SK-N-SH (cell line): ENCODE measurements around the gene PLEKHG5. TPM values are rescaled to one million over a fixed set of nuclear protein-coding genes. Genes with fewer than 3 reads are reported as not detected.

Experiments
- CTCF ChIA-PET: fragments of 300-600, 350-600 bp; formaldehyde crosslinking; extraction: SDS; loops from one replicate; lab custom pipeline; 2021; lab: Yijun Ruan, JAX
- POLR2A ChIA-PET: fragments of 350-600 bp; sonication (Branson Sonifier 250); formaldehyde crosslinking; extraction: SDS; loops from one replicate; lab custom pipeline; 2020; ENCODE audit warnings: antibody characterized with exemption, inconsistent platforms; lab: Yijun Ruan, JAX
- DNase-seq: peaks from one replicate; pipeline ENCODE4 v3.0.0; 2012
- H2AFZ ChIP-seq: fragments of 200-600 bp; sonication (generic); 2 replicates; pipeline ENCODE4 v1.8.1; 2016; ENCODE audit warnings: antibody characterized with exemption, mild to moderate bottlenecking, low read depth
- H3F3A ChIP-seq: fragments of 200-600 bp; sonication (generic); replicated peaks from 2 replicates; pipeline ENCODE3; 2016; ENCODE audit warnings: antibody characterized with exemption, mild to moderate bottlenecking; ENCODE audit not compliant: insufficient read depth
- H3K27ac ChIP-seq, 2 experiments: fragments of 200-500 bp in 1 of 2; fragments of 200-600 bp in 1 of 2; sonication (Bioruptor generic) in 1 of 2; sonication (generic), shearing (Covaris generic) in 1 of 2; 2 replicates each; pipeline versions ENCODE4 v1.5.1 to v1.6.1; 2014 to 2016; ENCODE audit warnings: low read depth in 2 of 2, inconsistent platforms in 1 of 2, low read length in 1 of 2, mild to moderate bottlenecking in 1 of 2, mixed read lengths in 1 of 2
- H3K27me3 ChIP-seq: fragments of 200-600 bp; sonication (generic), shearing (Covaris generic); 2 replicates; pipeline ENCODE4 v1.6.1; 2016; ENCODE audit warnings: mixed run types; ENCODE audit not compliant: insufficient read depth
- H3K36me3 ChIP-seq, 2 experiments: fragments of 200-500 bp in 1 of 2; fragments of 200-600 bp in 1 of 2; sonication (Bioruptor generic) in 1 of 2; sonication (generic) in 1 of 2; replicated peaks in 1 of 2; 2 replicates each; pipeline versions ENCODE3 to v1.5.1; 2014 to 2016; ENCODE audit warnings: low read length in 1 of 2, mild to moderate bottlenecking in 1 of 2; ENCODE audit not compliant: insufficient read depth in 2 of 2, control insufficient read depth in 1 of 2
- H3K4me1 ChIP-seq, 2 experiments: fragments of 200-500 bp in 1 of 2; fragments of 200-600 bp in 1 of 2; sonication (Bioruptor generic) in 1 of 2; sonication (generic), shearing (Covaris generic) in 1 of 2; 2 replicates each; pipeline versions ENCODE4 v1.5.1 to v1.6.1; 2014 to 2016; ENCODE audit warnings: low read depth in 1 of 2, low read length in 1 of 2, mixed run types in 1 of 2; ENCODE audit not compliant: insufficient read depth in 2 of 2, control insufficient read depth in 1 of 2
- H3K4me2 ChIP-seq: fragments of 200-600 bp; sonication (generic), shearing (Covaris generic); 2 replicates; pipeline ENCODE4 v1.6.1; 2017; ENCODE audit warnings: mixed run types
- H3K4me3 ChIP-seq, 2 experiments: fragments of 200-500 bp in 1 of 2; fragments of 200-600 bp in 1 of 2; sonication (Bioruptor generic) in 1 of 2; sonication (generic), shearing (Covaris generic) in 1 of 2; 2 replicates each; pipeline versions ENCODE4 v1.5.1 to v1.8.1; 2014 to 2016; ENCODE audit warnings: low read depth in 2 of 2, inconsistent platforms in 1 of 2, low read length in 1 of 2, mild to moderate bottlenecking in 1 of 2, mixed read lengths in 1 of 2, moderate library complexity in 1 of 2
- H3K79me2 ChIP-seq: fragments of 200-600 bp; sonication (generic); 2 replicates; pipeline ENCODE4 v1.8.1; 2017; ENCODE audit warnings: mild to moderate bottlenecking; ENCODE audit not compliant: insufficient read depth
- H3K9ac ChIP-seq: fragments of 200-600 bp; sonication (generic); 2 replicates; pipeline ENCODE4 v1.6.1; 2017; ENCODE audit warnings: mixed run types
- H3K9me2 ChIP-seq: fragments of 200-600 bp; sonication (generic); 2 replicates; pipeline ENCODE4 v1.6.1; 2017; ENCODE audit warnings: mixed run types
- H3K9me3 ChIP-seq: fragments of 200-600 bp; sonication (generic); 2 replicates; pipeline ENCODE4 v1.6.1; 2017; ENCODE audit warnings: mixed run types, mild to moderate bottlenecking, moderate library complexity
- H4K20me1 ChIP-seq: fragments of 200-600 bp; sonication (generic); 2 replicates; pipeline ENCODE4 v1.6.1; 2017; ENCODE audit warnings: mild to moderate bottlenecking, mixed run types; ENCODE audit not compliant: insufficient read depth
- ELF1 ChIP-seq: IDR thresholded peaks from 2 replicates; pipeline ENCODE4 v1.4.0; 2012
- FOXM1 ChIP-seq: IDR thresholded peaks from 2 replicates; pipeline ENCODE4 v1.4.0; 2012; ENCODE audit warnings: low read depth, mild to moderate bottlenecking
- GABPA ChIP-seq: IDR thresholded peaks from 2 replicates; pipeline ENCODE4 v1.4.0; 2012; ENCODE audit warnings: low read depth, mild to moderate bottlenecking
- GATA2 ChIP-seq: sonication (generic); formaldehyde crosslinking; IDR thresholded peaks from 2 replicates; pipeline ENCODE4 v1.5.0; 2020; ENCODE audit warnings: mild to moderate bottlenecking, missing genetic modification reagents
- MAX ChIP-seq: IDR thresholded peaks from 2 replicates; pipeline ENCODE4 v1.4.0; 2012; ENCODE audit warnings: low read depth
- MEF2A ChIP-seq: IDR thresholded peaks from 2 replicates; pipeline ENCODE4 v1.4.0; 2012; ENCODE audit warnings: low read depth, borderline replicate concordance
- MXI1 ChIP-seq: IDR thresholded peaks from 2 replicates; pipeline ENCODE4 v1.6.1; 2012; ENCODE audit warnings: mild to moderate bottlenecking, low read depth, low read length, improper control_type of control experiment
- NRF1 ChIP-seq: IDR thresholded peaks from 2 replicates; pipeline ENCODE4 v1.6.1; 2012; ENCODE audit warnings: low read depth, mild to moderate bottlenecking, low read length
- PBX3 ChIP-seq: IDR thresholded peaks from 2 replicates; pipeline ENCODE4; 2012
- POLR2AphosphoS5 ChIP-seq: IDR thresholded peaks from 2 replicates; pipeline ENCODE4 v1.6.1; 2012; ENCODE audit warnings: low read depth, low read length
- RCOR1 ChIP-seq: fragments of 150-350 bp; IDR thresholded peaks from 2 replicates; pipeline ENCODE4 v1.6.1; 2017; ENCODE audit warnings: antibody characterized with exemption, low read length
- RFX5 ChIP-seq: IDR thresholded peaks from 2 replicates; pipeline ENCODE4 v1.6.1; 2012; ENCODE audit warnings: mild to moderate bottlenecking, improper control_type of control experiment, low read length
- RXRA ChIP-seq: IDR thresholded peaks from 2 replicates; pipeline ENCODE4 v1.4.0; 2012; ENCODE audit warnings: low read depth, mild to moderate bottlenecking, borderline replicate concordance
- SMC3 ChIP-seq: IDR thresholded peaks from 2 replicates; pipeline ENCODE4 v1.6.1; 2012; ENCODE audit warnings: low read depth, low read length, improper control_type of control experiment
- TAF1 ChIP-seq: IDR thresholded peaks from 2 replicates; pipeline ENCODE4 v1.6.1; 2012; ENCODE audit warnings: low read depth, mild to moderate bottlenecking, low read length, moderate library complexity, borderline replicate concordance
- TCF12 ChIP-seq: IDR thresholded peaks from 2 replicates; pipeline ENCODE4 v1.4.0; 2012
- TEAD4 ChIP-seq: IDR thresholded peaks from 2 replicates; pipeline ENCODE4 v1.4.0; 2012; ENCODE audit warnings: mild to moderate bottlenecking, borderline replicate concordance; ENCODE audit not compliant: insufficient read depth
- YY1 ChIP-seq: IDR thresholded peaks from 2 replicates; pipeline ENCODE4 v1.4.0; 2012; ENCODE audit warnings: low read depth, mild to moderate bottlenecking
- WGBS: methylation state at CpG from one replicate; pipeline ENCODE4 v1.1.6; 2017; ENCODE audit warnings: low lambda C conversion rate; 5-methylcytosine and 5-hydroxymethylcytosine counted together
- polyA plus RNA-seq, 3 experiments: library from polyadenylated mRNA; depleted of rRNA; stranded (reverse); fragments of >200 nt; gene quantifications; 2 replicates each; pipeline ENCODE4 v1.2.3, GENCODE V29; 2012
- TF ChIP-seq, protein P1 (sequence below): IDR thresholded peaks from 2 replicates; pipeline ENCODE4 v1.4.0; 2012; ENCODE audit warnings: low read depth, borderline replicate concordance
- TF ChIP-seq, protein P2 (sequence below): IDR thresholded peaks from 2 replicates; pipeline ENCODE4 v1.6.1; 2012; ENCODE audit warnings: mild to moderate bottlenecking, low read depth, low read length, moderate library complexity
- TF ChIP-seq, protein P3 (sequence below): fragments of 200-600 bp; sonication (generic); IDR thresholded peaks from 2 replicates; pipeline ENCODE4 v1.6.1; 2017; ENCODE audit warnings: antibody characterized with exemption, mild to moderate bottlenecking, moderate library complexity

The PLEKHG5 gene
- polyA plus RNA-seq, 1 of the 3 experiments (the other 2 are of a cell fraction): 14.9 TPM

- TF ChIP-seq TAF1 (no peak), TEAD4 (no peak), GABPA (no peak), TCF12 (no peak), MAX (no peak; the same call in 1 of the 2 replicates), RFX5 (no peak), GATA2 (CRISPR knock-in tag) (peak; percentile 43; the same call in 1 of the 2 replicates), SMC3 (peak; percentile 68; the same call in 1 of the 2 replicates), FOXM1 (no peak), PBX3 (no peak)
Measured at GRCh38 chr1:6523566-6523965, 32.1 kb upstream of the PLEKHG5 start (continued).

DNA sequence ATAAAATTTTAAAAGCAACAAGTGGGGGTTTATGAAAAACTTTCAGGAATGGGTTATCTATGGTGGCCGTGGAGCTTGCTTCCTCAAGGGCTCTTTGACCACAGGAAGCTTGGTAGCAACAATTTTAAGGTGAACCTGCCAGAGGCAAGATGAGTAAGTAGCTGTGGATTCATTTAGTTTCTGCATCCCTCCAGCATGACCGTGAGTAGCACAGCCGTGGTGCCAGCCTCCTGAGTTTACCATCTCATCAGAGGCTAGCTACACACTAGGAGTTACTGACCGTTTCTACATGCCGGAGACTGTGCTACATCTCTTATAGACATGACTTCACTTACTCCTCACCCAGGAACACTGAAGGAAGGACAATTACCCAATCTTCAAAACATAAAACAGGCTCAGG is 30.1 kb upstream of the PLEKHG5 start:
- H4K20me1 ChIP-seq: no peaks in the 10 kb centered on the region
- H3K4me3 ChIP-seq: no peak overlapping the region
- H3K9me3 ChIP-seq: no peaks in the 10 kb centered on the region
- H3F3A ChIP-seq: peaks cover 23% of the 10 kb centered on the region
- H3K9ac ChIP-seq: no peak overlapping the region
- CTCF ChIA-PET: interaction anchor here (0.9 to 23.4 kb wide), 12 partner anchors 9 to 113 kb away, joined by 3 to 439 read pairs (median 8); partner anchors contain the start of genes NOL9 and PLEKHG5
- peaks cover 0 to 38% of the 10 kb centered on the region in 2 experiments; a peak in 2 of 4 replicates for H3K4me1 ChIP-seq
- H3K4me2 ChIP-seq: no peak overlapping the region
- no peaks in the 10 kb centered on the region for H3K79me2 ChIP-seq
- 60% methylated on average over 5 of the region's 5 CpGs for WGBS
- POLR2A ChIA-PET: interaction anchor here (1.1 to 1.7 kb wide), 2 partner anchors 31 to 33 kb away, joined by 3 to 4 read pairs; no protein-coding TSS in a partner anchor
- no peak for TF ChIP-seq TAF1
- TF ChIP-seq, protein P1, sequence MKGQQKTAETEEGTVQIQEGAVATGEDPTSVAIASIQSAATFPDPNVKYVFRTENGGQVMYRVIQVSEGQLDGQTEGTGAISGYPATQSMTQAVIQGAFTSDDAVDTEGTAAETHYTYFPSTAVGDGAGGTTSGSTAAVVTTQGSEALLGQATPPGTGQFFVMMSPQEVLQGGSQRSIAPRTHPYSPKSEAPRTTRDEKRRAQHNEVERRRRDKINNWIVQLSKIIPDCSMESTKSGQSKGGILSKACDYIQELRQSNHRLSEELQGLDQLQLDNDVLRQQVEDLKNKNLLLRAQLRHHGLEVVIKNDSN: no peak
- TF ChIP-seq FOXM1: no peak
- TF ChIP-seq RXRA: no peak
- no peak for TF ChIP-seq POLR2AphosphoS5
- TF ChIP-seq, protein P2, sequence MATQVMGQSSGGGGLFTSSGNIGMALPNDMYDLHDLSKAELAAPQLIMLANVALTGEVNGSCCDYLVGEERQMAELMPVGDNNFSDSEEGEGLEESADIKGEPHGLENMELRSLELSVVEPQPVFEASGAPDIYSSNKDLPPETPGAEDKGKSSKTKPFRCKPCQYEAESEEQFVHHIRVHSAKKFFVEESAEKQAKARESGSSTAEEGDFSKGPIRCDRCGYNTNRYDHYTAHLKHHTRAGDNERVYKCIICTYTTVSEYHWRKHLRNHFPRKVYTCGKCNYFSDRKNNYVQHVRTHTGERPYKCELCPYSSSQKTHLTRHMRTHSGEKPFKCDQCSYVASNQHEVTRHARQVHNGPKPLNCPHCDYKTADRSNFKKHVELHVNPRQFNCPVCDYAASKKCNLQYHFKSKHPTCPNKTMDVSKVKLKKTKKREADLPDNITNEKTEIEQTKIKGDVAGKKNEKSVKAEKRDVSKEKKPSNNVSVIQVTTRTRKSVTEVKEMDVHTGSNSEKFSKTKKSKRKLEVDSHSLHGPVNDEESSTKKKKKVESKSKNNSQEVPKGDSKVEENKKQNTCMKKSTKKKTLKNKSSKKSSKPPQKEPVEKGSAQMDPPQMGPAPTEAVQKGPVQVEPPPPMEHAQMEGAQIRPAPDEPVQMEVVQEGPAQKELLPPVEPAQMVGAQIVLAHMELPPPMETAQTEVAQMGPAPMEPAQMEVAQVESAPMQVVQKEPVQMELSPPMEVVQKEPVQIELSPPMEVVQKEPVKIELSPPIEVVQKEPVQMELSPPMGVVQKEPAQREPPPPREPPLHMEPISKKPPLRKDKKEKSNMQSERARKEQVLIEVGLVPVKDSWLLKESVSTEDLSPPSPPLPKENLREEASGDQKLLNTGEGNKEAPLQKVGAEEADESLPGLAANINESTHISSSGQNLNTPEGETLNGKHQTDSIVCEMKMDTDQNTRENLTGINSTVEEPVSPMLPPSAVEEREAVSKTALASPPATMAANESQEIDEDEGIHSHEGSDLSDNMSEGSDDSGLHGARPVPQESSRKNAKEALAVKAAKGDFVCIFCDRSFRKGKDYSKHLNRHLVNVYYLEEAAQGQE: no peak
- no peak for TF ChIP-seq RCOR1
- no peak for TF ChIP-seq YY1
- TF ChIP-seq, protein P3, sequence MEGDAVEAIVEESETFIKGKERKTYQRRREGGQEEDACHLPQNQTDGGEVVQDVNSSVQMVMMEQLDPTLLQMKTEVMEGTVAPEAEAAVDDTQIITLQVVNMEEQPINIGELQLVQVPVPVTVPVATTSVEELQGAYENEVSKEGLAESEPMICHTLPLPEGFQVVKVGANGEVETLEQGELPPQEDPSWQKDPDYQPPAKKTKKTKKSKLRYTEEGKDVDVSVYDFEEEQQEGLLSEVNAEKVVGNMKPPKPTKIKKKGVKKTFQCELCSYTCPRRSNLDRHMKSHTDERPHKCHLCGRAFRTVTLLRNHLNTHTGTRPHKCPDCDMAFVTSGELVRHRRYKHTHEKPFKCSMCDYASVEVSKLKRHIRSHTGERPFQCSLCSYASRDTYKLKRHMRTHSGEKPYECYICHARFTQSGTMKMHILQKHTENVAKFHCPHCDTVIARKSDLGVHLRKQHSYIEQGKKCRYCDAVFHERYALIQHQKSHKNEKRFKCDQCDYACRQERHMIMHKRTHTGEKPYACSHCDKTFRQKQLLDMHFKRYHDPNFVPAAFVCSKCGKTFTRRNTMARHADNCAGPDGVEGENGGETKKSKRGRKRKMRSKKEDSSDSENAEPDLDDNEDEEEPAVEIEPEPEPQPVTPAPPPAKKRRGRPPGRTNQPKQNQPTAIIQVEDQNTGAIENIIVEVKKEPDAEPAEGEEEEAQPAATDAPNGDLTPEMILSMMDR: no peak
- TF ChIP-seq NRF1: no peak
- TF ChIP-seq MEF2A: no peak
- no peak for TF ChIP-seq ELF1
- TF ChIP-seq TEAD4: no peak
- no peak for TF ChIP-seq GABPA
- TF ChIP-seq MXI1: no peak
- H3K9me2 ChIP-seq: no peaks in the 10 kb centered on the region
- no peaks in the 10 kb centered on the region for H3K27me3 ChIP-seq
- H2AFZ ChIP-seq: no peak overlapping the region
- H3K36me3 ChIP-seq: peaks cover 0 to 11% of the 10 kb centered on the region in 2 experiments
- H3K27ac ChIP-seq: peak overlapping the region in 1 of 2 experiments; percentile 23; a peak in 1 of 4 replicates
- no peak for DNase-seq
